ENCODE results near the gene LOXL3. TPM values are rescaled to one million over a fixed set of nuclear protein-coding genes. Genes with fewer than 3 reads are reported as not detected.

Gene LOXL3
- total RNA-seq, 1 donor from 2014 or later: 112 TPM

DNA sequence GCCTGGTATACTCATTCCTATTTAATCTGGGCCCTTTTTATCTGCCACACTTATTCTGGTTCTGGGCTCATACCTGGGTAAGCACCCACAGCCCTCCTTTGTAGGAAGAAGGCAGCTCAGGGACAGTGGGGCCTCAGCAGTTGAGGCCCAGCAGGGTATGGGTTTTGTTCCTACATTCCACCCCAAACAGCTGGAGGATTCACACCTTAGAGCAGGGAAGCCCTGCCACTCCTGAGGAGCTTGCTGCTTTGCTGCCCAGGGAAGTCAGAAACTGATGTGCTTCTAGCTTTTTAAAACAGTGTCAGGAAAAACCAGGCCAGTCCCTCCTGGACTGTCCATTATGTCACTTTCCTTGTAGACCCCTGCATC, 53.2 kb downstream of the LOXL3 start:
- no peak for DNase-seq (ENCODE audit: low spot score)
- H3K36me3 Mint-ChIP-seq (ENCODE audit: low read depth): peaks cover 8% of the 10 kb centered on the region
- peaks cover 25% of the 10 kb centered on the region for H3K27me3 Mint-ChIP-seq (ENCODE audit: low read depth)
- no peak overlapping the region for H3K4me3 Mint-ChIP-seq (ENCODE audit: unreplicated experiment)
- H3K27ac Mint-ChIP-seq (ENCODE audit: unreplicated experiment): no peak overlapping the region
- H3K9me3 Mint-ChIP-seq (ENCODE audit: low read depth): no peaks in the 10 kb centered on the region
- TF ChIP-seq, protein P1, sequence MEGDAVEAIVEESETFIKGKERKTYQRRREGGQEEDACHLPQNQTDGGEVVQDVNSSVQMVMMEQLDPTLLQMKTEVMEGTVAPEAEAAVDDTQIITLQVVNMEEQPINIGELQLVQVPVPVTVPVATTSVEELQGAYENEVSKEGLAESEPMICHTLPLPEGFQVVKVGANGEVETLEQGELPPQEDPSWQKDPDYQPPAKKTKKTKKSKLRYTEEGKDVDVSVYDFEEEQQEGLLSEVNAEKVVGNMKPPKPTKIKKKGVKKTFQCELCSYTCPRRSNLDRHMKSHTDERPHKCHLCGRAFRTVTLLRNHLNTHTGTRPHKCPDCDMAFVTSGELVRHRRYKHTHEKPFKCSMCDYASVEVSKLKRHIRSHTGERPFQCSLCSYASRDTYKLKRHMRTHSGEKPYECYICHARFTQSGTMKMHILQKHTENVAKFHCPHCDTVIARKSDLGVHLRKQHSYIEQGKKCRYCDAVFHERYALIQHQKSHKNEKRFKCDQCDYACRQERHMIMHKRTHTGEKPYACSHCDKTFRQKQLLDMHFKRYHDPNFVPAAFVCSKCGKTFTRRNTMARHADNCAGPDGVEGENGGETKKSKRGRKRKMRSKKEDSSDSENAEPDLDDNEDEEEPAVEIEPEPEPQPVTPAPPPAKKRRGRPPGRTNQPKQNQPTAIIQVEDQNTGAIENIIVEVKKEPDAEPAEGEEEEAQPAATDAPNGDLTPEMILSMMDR (IDR thresholded peaks at IDR 0.05): no peak
- H3K4me1 Mint-ChIP-seq (ENCODE audit: low read depth): peaks cover 59% of the 10 kb centered on the region

DNA sequence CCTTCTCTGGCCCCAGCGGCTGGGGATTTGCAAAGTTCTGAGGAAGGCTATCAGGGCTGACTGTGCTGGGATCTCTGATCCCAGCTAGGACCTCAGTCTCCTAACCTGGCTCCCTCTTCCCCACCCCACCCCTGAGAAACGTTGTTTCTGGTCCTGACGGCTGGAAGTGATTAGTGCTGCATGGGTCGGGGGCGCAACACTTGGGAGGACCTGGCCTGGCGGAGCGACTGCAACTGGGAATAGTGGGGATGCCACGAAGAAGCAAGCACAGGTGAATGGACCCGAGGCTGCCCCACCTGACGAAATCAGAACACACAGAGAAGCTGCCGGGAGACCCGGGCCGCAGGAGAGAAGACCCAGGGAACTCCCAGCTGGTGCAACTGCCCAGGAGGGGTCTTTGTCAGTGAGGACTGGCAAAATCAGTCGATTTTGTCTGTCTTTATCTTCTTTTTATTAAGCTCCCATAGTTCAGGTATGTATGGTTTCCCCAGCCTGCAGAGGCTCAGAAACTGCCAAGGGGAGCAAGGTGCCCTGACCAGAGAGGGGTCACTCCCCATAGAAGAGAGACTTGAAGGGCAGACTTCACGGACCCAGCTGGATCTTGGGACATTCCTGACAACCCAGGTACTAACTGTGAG, 53.7 kb downstream of the LOXL3 start:
- DNase-seq (ENCODE audit: low spot score): no peak
- H3K4me3 Mint-ChIP-seq (ENCODE audit: unreplicated experiment): no peak overlapping the region
- peaks cover 54% of the 10 kb centered on the region for H3K4me1 Mint-ChIP-seq (ENCODE audit: low read depth)
- peaks cover 25% of the 10 kb centered on the region for H3K27me3 Mint-ChIP-seq (ENCODE audit: low read depth)
- H3K9me3 Mint-ChIP-seq (ENCODE audit: low read depth): no peaks in the 10 kb centered on the region
- H3K27ac Mint-ChIP-seq (ENCODE audit: unreplicated experiment): no peak overlapping the region
- H3K36me3 Mint-ChIP-seq (ENCODE audit: low read depth): peaks cover 7% of the 10 kb centered on the region
- TF ChIP-seq, protein P1 (IDR thresholded peaks at IDR 0.05): no peak

DNA sequence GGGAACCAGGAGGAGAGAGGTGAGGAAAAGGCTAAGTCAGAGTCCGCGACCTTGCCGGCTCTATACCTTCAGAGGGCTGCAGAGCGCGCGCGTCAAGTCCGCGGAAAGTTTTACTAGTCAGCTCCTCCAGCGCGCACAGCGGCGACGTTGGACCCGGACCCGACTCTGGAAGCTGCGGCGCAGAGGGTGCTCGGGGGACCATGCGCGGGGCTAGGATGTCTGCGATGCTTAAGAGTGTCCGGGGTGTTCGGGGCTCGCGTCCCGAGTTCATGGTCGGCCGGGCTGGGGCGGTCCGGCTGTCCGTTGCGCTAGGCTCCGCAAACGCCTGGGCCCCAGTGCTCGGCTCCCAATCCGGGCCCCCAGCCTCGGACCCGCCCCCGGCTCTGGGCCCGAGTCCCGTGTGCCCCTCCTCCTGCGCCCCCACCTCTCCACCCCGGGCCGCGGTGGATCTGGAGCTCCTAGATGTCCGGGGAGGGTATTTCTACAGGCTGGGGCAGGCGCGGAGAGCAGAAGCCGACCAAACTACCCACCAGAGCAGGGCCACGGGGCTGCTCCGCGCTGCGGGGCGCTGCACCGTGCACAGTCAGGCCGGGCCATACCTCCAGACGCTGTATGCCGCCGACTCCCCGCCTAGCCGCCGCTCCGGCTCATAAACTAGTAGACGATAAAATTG, 54.3 kb downstream of the LOXL3 start, which contains the start of gene LBX2:
TSS of gene LBX2 (minus strand) at position 337 of the 673 bp plus-strand sequence. CDS start at position 271, 66 bp downstream.
- Mint-ChIP-seq H3K36me3 (ENCODE audit: low read depth) (peaks cover 4% of the 10 kb centered on the region), H3K27me3 (ENCODE audit: low read depth) (peaks cover 25% of the 10 kb centered on the region), H3K27ac (ENCODE audit: unreplicated experiment) (peak within 1 kb of the TSS; percentile 22), H3K4me1 (ENCODE audit: low read depth) (peaks cover 47% of the 10 kb centered on the region), H3K9me3 (ENCODE audit: low read depth) (no peaks in the 10 kb centered on the region), H3K4me3 (ENCODE audit: unreplicated experiment) (peak within 1 kb of the TSS; percentile 72)
- DNase-seq (ENCODE audit: low spot score): no peak
- TF ChIP-seq, protein P1 (IDR thresholded peaks at IDR 0.05): no peak

DNA sequence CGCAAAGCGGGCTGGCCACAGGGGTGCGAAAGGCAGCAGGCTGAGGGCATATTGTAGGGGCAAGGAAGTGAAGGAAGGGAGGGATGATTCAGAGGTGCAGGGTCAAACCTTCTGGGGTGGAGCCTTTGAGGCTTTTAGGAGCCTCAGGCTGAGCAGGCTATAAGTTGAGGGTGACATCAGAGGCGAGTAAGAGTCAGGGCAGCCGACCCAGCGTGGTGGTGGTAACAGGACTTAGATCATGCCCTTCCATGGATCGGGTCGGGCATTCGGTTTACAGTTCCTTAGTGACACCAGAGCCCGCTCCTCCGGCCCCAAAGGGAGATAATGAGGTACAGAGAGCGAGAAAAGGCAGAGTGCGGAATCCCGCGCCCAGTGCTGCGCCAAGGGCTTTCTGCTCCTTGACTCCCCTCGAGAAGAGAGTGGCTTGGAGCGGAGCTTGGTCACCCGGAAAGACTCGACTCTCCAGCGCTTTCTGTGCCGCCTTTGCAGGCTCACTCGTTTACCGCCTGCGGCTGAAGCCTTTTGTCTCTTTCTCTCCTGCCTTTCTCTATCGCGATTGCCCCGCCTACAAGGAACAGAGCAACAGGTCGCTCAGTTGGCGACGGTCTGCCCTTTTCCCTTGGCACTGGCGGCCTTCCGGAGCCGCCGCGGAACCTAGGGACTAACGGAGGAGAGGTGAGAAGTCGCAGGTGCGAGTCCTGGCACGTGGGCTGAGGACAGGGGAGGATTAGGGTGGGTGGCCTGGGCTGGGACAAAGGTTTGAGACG, 55.1 kb downstream of the LOXL3 start:
- peak overlapping the region; percentile 72 for H3K4me3 Mint-ChIP-seq (ENCODE audit: unreplicated experiment)
- H3K27ac Mint-ChIP-seq (ENCODE audit: unreplicated experiment): peak overlapping the region; percentile 22
- H3K36me3 Mint-ChIP-seq (ENCODE audit: low read depth): peaks cover 9% of the 10 kb centered on the region
- peaks cover 25% of the 10 kb centered on the region for H3K27me3 Mint-ChIP-seq (ENCODE audit: low read depth)
- no peak for DNase-seq (ENCODE audit: low spot score)
- H3K9me3 Mint-ChIP-seq (ENCODE audit: low read depth): no peaks in the 10 kb centered on the region
- TF ChIP-seq, protein P1 (IDR thresholded peaks at IDR 0.05): no peak
- peaks cover 40% of the 10 kb centered on the region for H3K4me1 Mint-ChIP-seq (ENCODE audit: low read depth)
